SU-DHL-6 (cell line): Measurements from ENCODE around the gene EVA1C.

Experiments
- H2AFZ ChIP-seq: fragments of 200-600 bp; sonication (generic); 2 replicates; pipeline ENCODE4 v1.6.1; 2014; ENCODE audit warnings: low read depth, mild to moderate bottlenecking, moderate library complexity, mixed read lengths, antibody characterized with exemption, low read length; ENCODE audit not compliant: severe bottlenecking
- H3F3A ChIP-seq: fragments of 200-600 bp; shearing (Covaris generic); 2 replicates; pipeline ENCODE4 v1.6.0; 2016; ENCODE audit warnings: antibody characterized with exemption, mild to moderate bottlenecking; ENCODE audit not compliant: insufficient read depth
- H3K27ac ChIP-seq: fragments of 200-600 bp; sonication (generic); 2 replicates; pipeline ENCODE4 v1.5.1; 2016; ENCODE audit warnings: low read depth, mild to moderate bottlenecking, low read length, moderate library complexity, mixed read lengths
- H3K27me3 ChIP-seq: fragments of 200-600 bp; sonication (generic), shearing (Covaris generic); 2 replicates; pipeline ENCODE4 v1.6.0; 2014; ENCODE audit warnings: mild to moderate bottlenecking, low read length
- H3K36me3 ChIP-seq: fragments of 200-600 bp; sonication (generic); 2 replicates; pipeline ENCODE4 v1.6.1; 2014; ENCODE audit warnings: mild to moderate bottlenecking, low read length, mixed read lengths
- H3K4me2 ChIP-seq: fragments of 300-600, 200-600 bp; shearing (Covaris generic), sonication (generic); 2 replicates; pipeline ENCODE4 v1.6.0; 2014; ENCODE audit warnings: low read length, low read depth, mild to moderate bottlenecking; ENCODE audit not compliant: poor library complexity, severe bottlenecking
- H3K4me3 ChIP-seq: fragments of 200-600 bp; sonication (generic); 2 replicates; pipeline ENCODE4 v1.5.1; 2014; ENCODE audit warnings: antibody characterized with exemption, low read length, mild to moderate bottlenecking, mixed read lengths; ENCODE audit not compliant: insufficient read depth, poor library complexity, severe bottlenecking
- H3K79me2 ChIP-seq: fragments of 200-600 bp; sonication (generic); 2 replicates; pipeline ENCODE4 v1.6.1; 2014; ENCODE audit warnings: mild to moderate bottlenecking, low read length, moderate library complexity; ENCODE audit not compliant: insufficient read depth
- H3K9ac ChIP-seq: fragments of 200-600 bp; sonication (generic); 2 replicates; pipeline ENCODE4 v1.7.0; 2014; ENCODE audit warnings: mild to moderate bottlenecking, low read length
- H3K9me2 ChIP-seq: fragments of 200-600 bp; sonication (generic); replicated peaks from 2 replicates; pipeline ENCODE4 v1.6.1; 2014; ENCODE audit warnings: low read length; ENCODE audit not compliant: insufficient read depth
- H3K9me3 ChIP-seq: fragments of 200-600 bp; sonication (generic); 2 replicates; pipeline ENCODE4 v1.6.1; 2014; ENCODE audit warnings: low read length, mixed read lengths; ENCODE audit not compliant: insufficient read depth
- H4K20me1 ChIP-seq: fragments of 200-600 bp; sonication (generic); 2 replicates; pipeline ENCODE4 v1.6.1; 2014; ENCODE audit warnings: low read depth, mild to moderate bottlenecking, antibody characterized with exemption, low read length, moderate library complexity, mixed read lengths
- EZH2phosphoT487 ChIP-seq: fragments of 200-600 bp; sonication (generic), shearing (Covaris generic); conservative IDR thresholded peaks from 2 replicates; pipeline ENCODE4 v1.6.1; 2018; ENCODE audit warnings: mild to moderate bottlenecking, antibody characterized with exemption, low read length, moderate library complexity, mixed read lengths
- TF ChIP-seq, protein P1 (sequence below): fragments of 200-600 bp; sonication (generic); IDR thresholded peaks from one replicate; pipeline ENCODE4 v1.5.1; 2017; ENCODE audit warnings: antibody characterized with exemption, mild to moderate bottlenecking, low read length, moderate library complexity; ENCODE audit not compliant: insufficient read depth, poor library complexity, severe bottlenecking

The EVA1C gene

DNA sequence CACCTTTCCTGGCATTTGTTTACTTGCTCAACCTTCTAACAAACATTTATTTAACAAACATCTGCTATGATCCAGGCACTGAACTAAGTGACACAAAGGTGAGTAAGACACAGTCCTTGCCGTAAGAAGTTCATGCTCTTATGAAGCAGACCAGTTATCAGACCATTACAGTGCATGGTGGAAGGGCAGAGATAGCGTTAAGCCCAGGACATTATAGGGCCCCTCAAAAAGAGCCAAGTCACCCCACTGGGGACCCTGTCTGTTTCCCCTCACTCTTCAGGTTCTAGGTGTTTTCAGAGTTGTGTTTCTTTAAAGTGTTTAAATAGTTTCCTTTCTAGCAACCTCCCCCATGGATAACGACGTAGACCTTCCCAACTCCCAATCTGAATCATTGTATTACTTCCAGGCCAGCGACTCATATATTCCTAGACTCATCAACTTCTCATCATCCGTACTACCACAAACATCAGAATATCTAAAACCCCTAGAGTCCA is 133.5 kb downstream of the EVA1C start:
- Histone ChIP-seq H3F3A (no peaks in the 10 kb centered on the region), H3K4me3 (no peak overlapping the region), H3K9ac (no peak overlapping the region), H3K36me3 (no peaks in the 10 kb centered on the region), H3K27me3 (no peaks in the 10 kb centered on the region), H2AFZ (no peak overlapping the region), H3K4me2 (no peak overlapping the region), H3K79me2 (no peaks in the 10 kb centered on the region), H3K9me3 (no peaks in the 10 kb centered on the region), H4K20me1 (no peaks in the 10 kb centered on the region), H3K9me2 (no peaks in the 10 kb centered on the region), H3K27ac (no peak overlapping the region)
- no peak for TF ChIP-seq EZH2phosphoT487
- TF ChIP-seq, protein P1, sequence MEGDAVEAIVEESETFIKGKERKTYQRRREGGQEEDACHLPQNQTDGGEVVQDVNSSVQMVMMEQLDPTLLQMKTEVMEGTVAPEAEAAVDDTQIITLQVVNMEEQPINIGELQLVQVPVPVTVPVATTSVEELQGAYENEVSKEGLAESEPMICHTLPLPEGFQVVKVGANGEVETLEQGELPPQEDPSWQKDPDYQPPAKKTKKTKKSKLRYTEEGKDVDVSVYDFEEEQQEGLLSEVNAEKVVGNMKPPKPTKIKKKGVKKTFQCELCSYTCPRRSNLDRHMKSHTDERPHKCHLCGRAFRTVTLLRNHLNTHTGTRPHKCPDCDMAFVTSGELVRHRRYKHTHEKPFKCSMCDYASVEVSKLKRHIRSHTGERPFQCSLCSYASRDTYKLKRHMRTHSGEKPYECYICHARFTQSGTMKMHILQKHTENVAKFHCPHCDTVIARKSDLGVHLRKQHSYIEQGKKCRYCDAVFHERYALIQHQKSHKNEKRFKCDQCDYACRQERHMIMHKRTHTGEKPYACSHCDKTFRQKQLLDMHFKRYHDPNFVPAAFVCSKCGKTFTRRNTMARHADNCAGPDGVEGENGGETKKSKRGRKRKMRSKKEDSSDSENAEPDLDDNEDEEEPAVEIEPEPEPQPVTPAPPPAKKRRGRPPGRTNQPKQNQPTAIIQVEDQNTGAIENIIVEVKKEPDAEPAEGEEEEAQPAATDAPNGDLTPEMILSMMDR, result no peak

DNA sequence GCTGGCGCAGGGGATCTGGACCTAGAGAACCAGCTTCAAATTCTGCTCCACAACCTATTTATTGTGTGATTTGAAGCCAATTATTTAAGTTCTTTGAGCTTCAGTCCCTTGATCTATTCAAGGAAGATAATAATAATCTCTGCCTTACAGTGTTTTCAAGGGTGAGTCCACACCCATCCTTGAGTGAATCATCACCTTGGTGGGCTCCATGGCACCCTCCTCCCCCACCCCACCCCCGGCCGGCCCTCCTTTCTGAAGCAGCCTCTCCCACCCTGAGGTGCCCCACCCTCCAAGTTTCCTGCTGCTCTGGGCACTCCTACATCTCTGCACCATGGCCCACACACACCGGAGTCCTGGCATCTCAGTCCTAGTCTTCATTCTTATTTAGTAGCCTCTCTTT is 134.5 kb downstream of the EVA1C start:
- no peaks in the 10 kb centered on the region for H3K9me2 ChIP-seq
- no peaks in the 10 kb centered on the region for H3K9me3 ChIP-seq
- no peaks in the 10 kb centered on the region for H3K27me3 ChIP-seq
- H3K9ac ChIP-seq, result no peak overlapping the region
- H3K4me2 ChIP-seq, result no peak overlapping the region
- H3K4me3 ChIP-seq, result no peak overlapping the region
- TF ChIP-seq, protein P1, result no peak
- TF ChIP-seq EZH2phosphoT487, result no peak
- H2AFZ ChIP-seq, result no peak overlapping the region
- H3K27ac ChIP-seq, result no peak overlapping the region
- H3K79me2 ChIP-seq, result no peaks in the 10 kb centered on the region
- H3F3A ChIP-seq, result no peaks in the 10 kb centered on the region
- H3K36me3 ChIP-seq, result no peaks in the 10 kb centered on the region
- no peaks in the 10 kb centered on the region for H4K20me1 ChIP-seq

DNA sequence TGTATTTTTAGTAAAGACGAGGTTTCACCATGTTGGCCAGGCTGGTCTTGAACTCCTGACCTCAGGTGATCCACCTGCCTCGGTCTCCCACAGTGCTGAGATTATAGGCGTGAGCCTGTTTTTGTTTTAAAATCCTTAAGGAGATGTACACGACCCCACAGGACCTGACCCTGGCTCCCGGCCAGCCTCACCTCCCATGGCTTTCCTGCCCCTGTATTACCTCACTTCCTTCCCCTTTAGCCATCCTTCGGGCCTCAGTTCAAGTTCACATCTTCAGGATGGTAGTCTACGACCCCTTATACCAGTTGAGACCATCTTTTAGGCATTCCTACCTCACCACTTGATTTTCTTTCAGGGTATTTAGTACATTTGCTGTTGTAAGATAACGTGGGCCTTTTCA is 136.5 kb downstream of the EVA1C start:
- no peaks in the 10 kb centered on the region for H3K9me2 ChIP-seq
- H3K27me3 ChIP-seq, result no peaks in the 10 kb centered on the region
- H3K79me2 ChIP-seq, result no peaks in the 10 kb centered on the region
- no peaks in the 10 kb centered on the region for H3K9me3 ChIP-seq
- no peak overlapping the region for H3K4me2 ChIP-seq
- no peak overlapping the region for H2AFZ ChIP-seq
- H3K36me3 ChIP-seq, result no peaks in the 10 kb centered on the region
- H4K20me1 ChIP-seq, result no peaks in the 10 kb centered on the region
- H3K4me3 ChIP-seq, result no peak overlapping the region
- no peak overlapping the region for H3K9ac ChIP-seq
- no peak overlapping the region for H3K27ac ChIP-seq
- TF ChIP-seq EZH2phosphoT487, result no peak
- H3F3A ChIP-seq, result no peaks in the 10 kb centered on the region

DNA sequence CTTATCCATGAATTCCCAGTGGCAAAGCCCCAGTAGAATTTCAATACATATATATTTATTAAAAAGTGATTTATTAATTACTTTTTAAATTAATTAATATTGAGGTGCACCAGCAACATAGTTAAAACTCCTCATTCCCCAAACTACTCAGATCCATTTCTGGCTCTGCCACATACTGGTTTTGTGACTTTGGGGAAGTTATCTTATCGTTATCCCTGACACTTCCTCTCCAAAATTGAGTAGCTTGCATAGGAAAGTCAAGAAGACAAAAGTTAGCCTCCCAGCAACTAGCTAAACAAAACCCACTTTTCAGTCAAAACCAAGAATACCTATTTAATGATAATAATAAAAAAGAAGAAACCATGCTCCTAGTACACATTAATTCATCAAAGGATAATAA is 136.9 kb downstream of the EVA1C start:
- Histone ChIP-seq H2AFZ (no peak overlapping the region), H3K36me3 (no peaks in the 10 kb centered on the region), H3K27me3 (no peaks in the 10 kb centered on the region), H3K79me2 (no peaks in the 10 kb centered on the region), H3F3A (no peaks in the 10 kb centered on the region), H3K9me2 (no peaks in the 10 kb centered on the region), H3K27ac (no peak overlapping the region), H3K4me3 (no peak overlapping the region), H3K4me2 (no peak overlapping the region), H3K9me3 (no peaks in the 10 kb centered on the region), H3K9ac (no peak overlapping the region), H4K20me1 (no peaks in the 10 kb centered on the region)
- TF ChIP-seq, protein P1, result no peak
- TF ChIP-seq EZH2phosphoT487, result no peak
